IPS-15b (cell line): ENCODE results near the gene PTPRM.

Experiments
- H3K27me3 ChIP-seq: one replicate; pipeline ENCODE4 v1.6.1; 2013; ENCODE audit warnings: low read length; ENCODE audit not compliant: control insufficient read depth, insufficient read depth
- H3K36me3 ChIP-seq: one replicate; pipeline ENCODE4 v1.6.1; 2013; ENCODE audit warnings: low read length; ENCODE audit not compliant: control insufficient read depth, insufficient read depth
- H3K4me1 ChIP-seq: one replicate; pipeline ENCODE4 v1.6.1; 2013; ENCODE audit warnings: mild to moderate bottlenecking, low read length; ENCODE audit not compliant: control insufficient read depth, insufficient read depth
- H3K4me3 ChIP-seq: one replicate; pipeline ENCODE4 v1.5.1; 2013; ENCODE audit warnings: low read depth, low read length
- H3K9ac ChIP-seq: one replicate; pipeline ENCODE4 v1.6.1; 2013; ENCODE audit warnings: low read depth, mild to moderate bottlenecking, low read length
- H3K9me3 ChIP-seq: one replicate; pipeline ENCODE4 v1.6.1; 2013; ENCODE audit warnings: mild to moderate bottlenecking, low read length; ENCODE audit not compliant: control insufficient read depth, insufficient read depth

The PTPRM gene

DNA sequence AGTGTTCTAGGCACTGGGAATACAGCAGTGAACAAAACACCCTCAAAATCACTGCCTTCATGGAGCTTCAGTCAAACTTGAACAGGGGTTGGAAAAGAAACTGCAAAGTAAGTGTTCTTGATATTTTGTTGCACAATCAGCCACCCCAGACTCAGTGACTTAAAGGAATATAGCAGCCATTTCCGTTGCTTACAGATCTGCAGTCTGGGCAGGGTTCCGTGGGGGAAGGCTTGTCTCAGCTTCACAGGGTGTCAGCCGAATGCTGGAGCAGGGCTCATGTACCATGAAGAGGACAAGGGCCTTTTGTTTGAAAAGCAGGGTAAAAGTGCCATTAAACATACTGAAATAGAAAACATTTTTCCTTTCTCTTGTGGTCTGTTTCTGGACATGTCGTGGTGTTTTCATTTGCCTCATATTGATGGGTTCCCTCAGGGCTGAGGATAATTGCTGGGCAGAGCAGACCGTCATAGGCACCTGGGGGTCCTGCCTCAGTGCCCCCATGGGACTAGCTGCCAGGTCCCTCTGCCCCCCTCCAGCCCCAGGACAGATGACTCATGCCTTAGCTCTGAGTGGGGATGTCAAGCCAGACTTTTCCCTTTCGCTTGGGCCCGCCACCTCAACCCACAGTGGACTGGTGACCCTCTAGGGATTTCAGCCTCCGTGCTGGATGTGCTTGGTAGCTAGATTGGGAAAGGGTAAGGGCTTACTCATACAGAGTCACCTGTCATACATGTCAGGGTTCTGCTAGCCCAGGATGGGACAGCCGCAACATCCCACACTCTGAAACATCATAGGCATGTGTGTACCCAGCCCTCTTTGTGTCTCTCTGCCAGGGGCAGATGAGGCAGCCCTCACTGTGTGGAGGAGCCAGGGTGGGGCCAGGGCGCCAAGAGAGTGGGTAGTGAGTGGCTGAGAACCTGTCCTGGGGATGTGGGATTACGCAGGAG lies 96.5 kb downstream of the PTPRM start:
- no peaks in the 10 kb centered on the region for H3K9me3 ChIP-seq
- no peaks in the 10 kb centered on the region for H3K27me3 ChIP-seq
- no peak overlapping the region for H3K9ac ChIP-seq
- H3K4me1 ChIP-seq: peaks cover 3% of the 10 kb centered on the region
- no peak overlapping the region for H3K4me3 ChIP-seq
- no peaks in the 10 kb centered on the region for H3K36me3 ChIP-seq

DNA sequence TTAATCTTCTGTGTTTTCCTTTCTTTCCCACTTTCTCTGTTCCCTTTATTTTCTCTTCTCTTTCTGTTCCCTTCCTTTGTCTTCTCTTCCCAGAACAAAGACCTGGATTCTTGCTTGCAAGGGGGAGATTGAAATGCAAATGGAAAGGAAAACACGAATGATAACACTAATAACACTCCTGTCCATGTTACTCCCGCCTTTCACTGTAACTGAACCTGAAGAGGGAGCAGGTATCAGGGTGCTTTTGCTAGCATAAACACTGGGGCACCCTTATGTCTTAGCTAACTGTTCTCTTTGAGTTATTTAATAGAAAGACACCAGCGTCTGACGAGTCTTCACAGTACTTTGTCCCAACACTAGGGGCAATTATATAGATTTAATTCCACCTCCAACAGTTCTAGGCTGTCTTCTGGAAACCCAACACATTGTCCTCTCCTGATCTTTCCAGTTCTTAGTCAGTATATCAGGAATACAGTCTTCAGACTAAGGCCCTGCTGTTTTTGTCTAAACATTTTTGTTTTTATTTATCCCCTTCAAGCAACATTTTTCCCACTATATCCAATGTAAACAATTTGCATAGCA lies 99.2 kb downstream of the PTPRM start:
- Histone ChIP-seq H3K4me1 (peaks cover 6% of the 10 kb centered on the region), H3K9ac (no peak overlapping the region), H3K27me3 (no peaks in the 10 kb centered on the region), H3K36me3 (no peaks in the 10 kb centered on the region), H3K4me3 (no peak overlapping the region), H3K9me3 (no peaks in the 10 kb centered on the region)

DNA sequence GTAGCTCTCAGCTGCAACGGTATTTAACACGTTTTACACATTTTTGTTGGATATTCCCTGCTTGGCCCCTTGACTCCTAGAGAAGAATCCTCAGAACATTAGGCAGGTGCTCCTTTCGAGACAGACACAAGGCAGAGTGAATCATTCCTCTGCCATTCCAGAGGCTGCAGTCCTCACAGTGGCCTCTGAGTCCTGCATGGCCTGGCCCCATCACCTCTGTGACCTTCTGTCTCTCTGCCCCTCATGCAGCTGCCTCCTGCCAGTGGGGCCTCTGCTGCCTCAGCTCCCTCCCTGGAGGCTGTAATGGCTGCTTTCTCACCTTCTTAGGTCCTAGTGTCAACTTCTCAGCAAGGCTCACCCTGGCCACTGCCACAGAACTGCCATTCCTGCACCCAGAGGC lies 101.3 kb downstream of the PTPRM start:
- Histone ChIP-seq H3K27me3 (no peaks in the 10 kb centered on the region), H3K36me3 (no peaks in the 10 kb centered on the region), H3K4me1 (peaks cover 6% of the 10 kb centered on the region), H3K4me3 (no peak overlapping the region), H3K9ac (no peak overlapping the region), H3K9me3 (no peaks in the 10 kb centered on the region)

DNA sequence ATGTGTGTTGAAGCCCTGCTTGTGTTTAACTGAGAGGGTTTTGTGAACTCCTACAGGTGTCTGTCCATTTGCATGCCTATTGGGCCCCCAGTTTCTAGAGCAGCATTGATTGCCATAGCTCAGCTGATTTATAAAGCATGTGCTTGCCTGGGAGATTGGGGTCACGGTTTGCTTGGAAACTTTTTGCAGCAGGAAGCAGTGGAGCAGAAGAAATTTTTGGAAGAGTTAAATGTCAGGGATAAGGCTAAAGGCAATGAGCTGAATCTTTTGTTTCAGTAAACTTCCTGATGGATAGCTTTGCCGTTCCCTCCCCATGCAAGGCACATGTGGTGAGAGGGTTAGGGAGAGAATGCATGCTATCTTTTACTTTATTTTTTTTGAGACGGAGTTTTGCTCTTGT lies 102.2 kb downstream of the PTPRM start:
- Histone ChIP-seq H3K27me3 (no peaks in the 10 kb centered on the region), H3K4me3 (no peak overlapping the region), H3K36me3 (no peaks in the 10 kb centered on the region), H3K9me3 (no peaks in the 10 kb centered on the region), H3K4me1 (peaks cover 6% of the 10 kb centered on the region), H3K9ac (no peak overlapping the region)

DNA sequence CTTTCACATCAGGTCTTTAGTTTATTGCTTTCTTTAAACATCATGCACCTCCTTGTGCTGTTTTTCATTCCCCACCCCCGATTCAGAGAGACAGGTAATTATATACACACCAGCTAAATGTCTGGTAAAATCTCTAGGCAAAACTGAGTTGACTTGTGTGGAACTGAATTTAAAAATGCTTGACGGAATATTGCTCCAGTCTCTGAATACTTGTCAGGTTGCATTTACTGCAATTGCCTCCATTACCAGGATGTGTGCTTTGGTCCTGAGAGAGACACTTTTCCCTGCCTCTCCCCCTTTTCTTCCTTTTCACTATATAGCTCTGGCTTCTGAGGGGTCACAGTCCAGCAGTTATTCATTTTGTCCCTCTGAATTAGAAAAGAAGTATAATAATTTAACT lies 104.0 kb downstream of the PTPRM start:
- H3K4me1 ChIP-seq: peaks cover 5% of the 10 kb centered on the region

DNA sequence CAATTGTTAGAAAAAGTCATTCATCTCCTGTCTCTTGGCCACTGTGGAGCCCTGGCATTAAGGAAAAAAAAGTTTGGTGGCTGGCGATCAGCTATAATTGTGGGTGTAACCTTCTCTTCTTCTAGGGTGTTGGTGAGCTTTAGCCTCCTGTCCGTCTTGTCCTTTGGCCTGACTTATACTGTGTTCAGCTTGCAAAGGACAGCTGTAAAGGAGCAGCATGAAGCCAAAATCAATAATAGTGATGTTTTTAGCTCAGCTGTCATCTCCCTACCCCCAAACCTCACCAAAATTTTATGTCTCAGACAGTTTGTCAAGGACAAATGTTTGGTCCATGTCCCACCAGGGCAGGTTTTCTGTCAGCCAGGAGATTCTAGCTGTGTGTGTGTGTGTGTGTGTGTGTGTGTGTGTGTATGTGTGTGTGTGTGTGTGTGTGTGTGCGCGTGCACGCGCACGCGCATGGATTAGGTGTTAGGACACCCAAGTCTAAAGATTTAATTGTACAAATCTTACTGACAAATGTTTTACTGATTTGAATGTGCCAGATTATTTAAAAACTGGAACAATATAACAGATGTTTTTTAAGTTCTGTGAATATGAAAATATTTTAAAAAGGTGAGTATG lies 109.2 kb downstream of the PTPRM start:
- Histone ChIP-seq H3K4me1 (no peaks in the 10 kb centered on the region), H3K4me3 (no peak overlapping the region), H3K9ac (no peak overlapping the region), H3K36me3 (no peaks in the 10 kb centered on the region), H3K9me3 (no peaks in the 10 kb centered on the region), H3K27me3 (no peaks in the 10 kb centered on the region)

More for the DNA sequence above, 104.0 kb downstream of the PTPRM start:
- Histone ChIP-seq H3K4me3 (no peak overlapping the region), H3K27me3 (no peaks in the 10 kb centered on the region), H3K36me3 (no peaks in the 10 kb centered on the region), H3K9me3 (no peaks in the 10 kb centered on the region), H3K9ac (no peak overlapping the region)

DNA sequence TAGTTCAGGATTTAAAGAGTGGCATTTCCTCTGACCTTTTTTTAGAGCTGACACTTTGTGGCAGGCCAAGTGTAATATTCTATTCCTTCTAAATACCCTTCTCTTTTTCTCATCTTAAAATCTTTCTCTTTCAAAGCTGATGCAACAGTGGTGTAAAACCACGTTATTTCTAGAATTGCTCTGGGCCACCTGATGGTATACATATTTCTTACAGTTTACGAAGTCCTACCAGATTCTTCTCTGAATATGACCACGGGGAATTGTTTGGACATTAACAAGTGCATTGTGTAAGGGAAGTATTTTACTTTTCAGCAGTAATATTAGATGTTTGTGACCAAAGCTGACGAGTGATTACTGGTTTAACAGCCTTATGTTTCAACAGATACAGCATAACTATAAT lies 109.9 kb downstream of the PTPRM start:
- Histone ChIP-seq H3K27me3 (no peaks in the 10 kb centered on the region), H3K9me3 (no peaks in the 10 kb centered on the region), H3K4me1 (no peaks in the 10 kb centered on the region), H3K9ac (no peak overlapping the region), H3K36me3 (no peaks in the 10 kb centered on the region), H3K4me3 (no peak overlapping the region)

DNA sequence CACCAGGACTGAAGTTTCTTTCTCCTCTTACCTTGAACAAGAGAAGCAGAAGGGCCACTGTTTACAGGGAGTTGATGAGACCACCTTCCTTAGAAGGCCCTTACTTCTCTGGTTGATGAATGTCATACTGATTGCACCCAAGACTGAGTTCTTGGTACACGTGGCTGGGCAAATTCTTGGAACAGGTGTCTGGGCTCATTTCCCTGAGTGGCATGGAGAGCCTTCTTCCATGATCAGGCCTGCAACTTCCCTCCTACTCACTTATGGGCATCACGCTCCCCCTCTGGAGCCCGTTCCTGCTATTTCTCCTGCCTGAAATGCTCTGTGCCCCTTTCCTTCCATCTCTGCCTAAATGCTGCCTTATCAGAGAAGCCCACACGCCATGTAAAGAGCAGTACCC lies 110.3 kb downstream of the PTPRM start:
- Histone ChIP-seq H3K36me3 (no peaks in the 10 kb centered on the region), H3K4me3 (no peak overlapping the region), H3K9me3 (no peaks in the 10 kb centered on the region), H3K4me1 (no peaks in the 10 kb centered on the region), H3K27me3 (no peaks in the 10 kb centered on the region), H3K9ac (no peak overlapping the region)

DNA sequence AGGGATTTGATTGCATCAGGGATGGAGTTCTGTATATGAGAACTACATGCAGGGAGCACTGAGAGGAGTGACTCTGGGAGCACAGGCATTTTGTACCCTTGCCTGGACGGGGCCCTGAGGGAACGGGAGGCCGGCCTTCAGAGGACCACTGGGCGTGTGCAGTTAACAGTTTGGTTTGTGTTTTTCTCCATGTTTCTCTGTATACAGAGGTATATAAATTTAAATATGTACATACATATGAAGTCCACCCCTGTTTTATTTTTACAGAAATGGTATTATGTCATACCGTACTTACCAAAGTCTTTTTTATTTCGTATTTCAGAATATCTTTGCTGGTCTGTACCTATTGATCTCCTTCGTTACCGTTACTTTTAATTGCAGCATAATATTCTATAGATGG lies 111.3 kb downstream of the PTPRM start:
- Histone ChIP-seq H3K9ac (no peak overlapping the region), H3K36me3 (no peaks in the 10 kb centered on the region), H3K4me3 (no peak overlapping the region), H3K4me1 (no peaks in the 10 kb centered on the region), H3K27me3 (no peaks in the 10 kb centered on the region), H3K9me3 (no peaks in the 10 kb centered on the region)

DNA sequence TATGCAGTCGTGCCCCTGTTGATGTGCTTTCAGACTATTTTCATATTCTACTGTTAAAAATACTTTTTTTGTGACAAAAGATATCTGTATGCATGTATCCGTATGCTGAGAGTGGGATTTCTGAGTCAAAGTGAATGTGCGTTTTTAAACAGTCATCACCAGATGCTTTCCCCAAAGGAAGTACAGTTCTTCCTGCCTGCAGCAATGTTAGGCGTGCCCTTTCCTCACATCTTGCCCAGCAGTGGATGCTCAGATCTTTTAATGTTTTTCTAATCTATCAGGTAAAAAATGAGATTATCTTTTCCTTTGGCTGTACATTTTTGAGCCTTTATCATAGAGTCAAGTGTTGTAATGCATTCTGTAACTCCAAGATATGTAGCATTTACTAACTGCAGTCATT lies 111.7 kb downstream of the PTPRM start:
- no peak overlapping the region for H3K9ac ChIP-seq
- H3K4me3 ChIP-seq: no peak overlapping the region
- H3K36me3 ChIP-seq: no peaks in the 10 kb centered on the region
- H3K9me3 ChIP-seq: no peaks in the 10 kb centered on the region
- H3K4me1 ChIP-seq: no peaks in the 10 kb centered on the region
- H3K27me3 ChIP-seq: no peaks in the 10 kb centered on the region

DNA sequence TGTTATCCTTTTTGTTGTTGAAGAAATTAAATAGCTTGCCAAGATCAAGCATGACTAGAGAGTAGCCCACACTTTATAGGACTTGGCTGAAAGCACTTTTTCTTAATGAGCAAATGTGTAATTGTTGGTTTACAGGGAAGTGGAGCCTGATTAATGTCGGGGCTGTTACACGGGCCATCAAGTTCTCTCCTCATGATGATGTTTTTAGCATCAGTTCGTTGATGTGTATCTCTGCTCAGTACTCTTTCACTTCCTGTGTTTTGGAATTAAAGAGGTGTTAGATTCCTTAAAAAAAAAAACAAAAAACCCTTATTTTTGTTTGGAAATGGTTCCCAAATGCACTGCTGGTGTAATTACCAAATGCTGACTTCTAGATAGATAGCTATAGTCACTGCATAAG lies 114.2 kb downstream of the PTPRM start:
- H3K9ac ChIP-seq: no peak overlapping the region
- H3K27me3 ChIP-seq: no peaks in the 10 kb centered on the region
- no peaks in the 10 kb centered on the region for H3K4me1 ChIP-seq
- no peaks in the 10 kb centered on the region for H3K9me3 ChIP-seq
- no peaks in the 10 kb centered on the region for H3K36me3 ChIP-seq
- no peak overlapping the region for H3K4me3 ChIP-seq

DNA sequence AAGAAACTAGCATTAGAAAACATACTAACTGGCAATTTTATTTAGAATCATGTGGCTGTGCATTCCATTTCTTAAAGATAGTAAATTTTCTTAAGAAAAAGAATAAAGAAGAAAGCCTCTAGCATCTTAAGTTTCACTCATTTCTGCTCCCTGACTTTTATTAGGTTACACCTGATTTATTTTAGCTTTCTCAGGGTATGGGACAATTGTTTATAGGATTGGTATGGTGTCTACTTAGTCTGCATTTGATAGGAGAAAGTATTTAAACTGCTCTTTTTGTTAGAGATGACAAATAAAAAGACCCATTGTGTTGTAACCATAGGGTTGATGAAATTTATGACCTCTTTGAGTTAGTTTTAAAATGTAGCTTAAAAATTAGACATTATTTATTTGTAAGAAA lies 115.2 kb downstream of the PTPRM start:
- no peaks in the 10 kb centered on the region for H3K27me3 ChIP-seq
- H3K4me3 ChIP-seq: no peak overlapping the region
- no peaks in the 10 kb centered on the region for H3K4me1 ChIP-seq
- no peak overlapping the region for H3K9ac ChIP-seq
- no peaks in the 10 kb centered on the region for H3K36me3 ChIP-seq
- no peaks in the 10 kb centered on the region for H3K9me3 ChIP-seq
